ENCODE measurements around the gene FAM162A. TPM values are rescaled to one million over a fixed set of nuclear protein-coding genes. Genes with fewer than 3 reads are reported as not detected.
"Not testable (repeated sequence)": the region's sequence is repeated elsewhere in the genome, so short reads cannot be mapped to it uniquely, and the experiment has no call there.

The FAM162A gene
- total and polyA plus RNA-seq, 2 donors (not counting 3 experiments of a cell fraction or from before 2014, with no cell fraction given): 12.6 to 23.4 TPM

DNA sequence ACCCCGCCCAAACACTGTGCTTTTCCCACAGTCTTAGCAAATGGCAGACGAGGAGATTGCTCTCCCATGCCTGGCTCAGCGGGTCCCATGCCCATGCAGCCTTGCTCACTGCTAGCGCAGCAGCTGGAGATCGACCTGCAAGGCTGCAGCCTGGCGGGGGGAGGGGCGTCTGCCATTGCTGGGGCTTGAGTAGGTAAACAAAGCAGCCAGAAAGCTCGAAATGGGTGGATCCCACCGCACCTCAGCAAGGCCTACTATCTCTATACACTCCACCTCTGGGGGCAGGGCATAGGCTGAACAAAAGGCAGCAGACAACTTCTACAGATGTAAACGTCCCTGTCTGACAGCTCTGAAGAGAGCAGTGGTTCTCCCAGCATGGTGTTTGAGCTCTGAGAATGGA, 59.1 kb downstream of the FAM162A start:
- no peaks in the 10 kb centered on the region for H3K27me3 ChIP-seq (ENCODE audit: control insufficient read depth in 2 of 2, insufficient read depth in 2 of 2, low read length in 2 of 2)
- intact Hi-C loops (cut with micrococcal nuclease): no loop called here
- ChIA-PET CTCF (interaction anchor here (3.1 kb wide), 1 partner anchor 10 kb away, joined by 7 read pairs; no protein-coding TSS in a partner anchor), POLR2A (no interaction called here)
- H3K9me3 ChIP-seq (replicated peaks; ENCODE audit: control insufficient read depth, insufficient read depth, low read length): no peaks in the 10 kb centered on the region
- peaks cover 6 to 13% of the 10 kb centered on the region in 2 experiments for H3K36me3 ChIP-seq (ENCODE audit: control insufficient read depth in 2 of 2, extremely low read depth in 1 of 2, insufficient read depth in 2 of 2, low read length in 2 of 2)
- no TSS peak for BruUV-seq (replicated peaks)
- dilution Hi-C loops (cut with MboI; ENCODE audit: extremely low pct_ligation_motif_present, low sequenced_read_pairs): no loop called here
- H3K79me2 ChIP-seq (ENCODE audit: control insufficient read depth, insufficient read depth, low read length): peaks cover 5% of the 10 kb centered on the region
- H4K20me1 ChIP-seq (replicated peaks; ENCODE audit: control insufficient read depth, extremely low read depth, insufficient read depth, low read length): no peaks in the 10 kb centered on the region
- FAIRE-seq (no peak), DNase-seq (ENCODE audit: low read depth, low spot score) (no peak)
- H3K9me1 ChIP-seq (replicated peaks; ENCODE audit: control insufficient read depth, extremely low read depth, insufficient read depth, low read length): no peaks in the 10 kb centered on the region
- no peaks in the 10 kb centered on the region for H3K4me1 ChIP-seq (ENCODE audit: control insufficient read depth, extremely low read depth, insufficient read depth, low read length)
- no peak overlapping the region for H3K9ac ChIP-seq (replicated peaks; ENCODE audit: extremely low read depth, insufficient read depth, low read length)
- H3K4me2 ChIP-seq (ENCODE audit: insufficient read depth, low read length): no peak overlapping the region
- TF ChIP-seq POLR2AphosphoS5 (IDR thresholded peaks at IDR 0.05; ENCODE audit: insufficient read depth, low read depth, low read length): no peak
- TF ChIP-seq POLR2A (IDR thresholded peaks at IDR 0.05; ENCODE audit: low read depth, low read length): no peak
- TF ChIP-seq EZH2 (IDR thresholded peaks at IDR 0.05; ENCODE audit: borderline replicate concordance, low read depth, low read length, severe bottlenecking): no peak
- TF ChIP-seq FOS (IDR thresholded peaks at IDR 0.05; ENCODE audit: borderline replicate concordance, insufficient read depth, low read length): no peak
- TF ChIP-seq, protein P1, sequence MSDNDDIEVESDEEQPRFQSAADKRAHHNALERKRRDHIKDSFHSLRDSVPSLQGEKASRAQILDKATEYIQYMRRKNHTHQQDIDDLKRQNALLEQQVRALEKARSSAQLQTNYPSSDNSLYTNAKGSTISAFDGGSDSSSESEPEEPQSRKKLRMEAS (IDR thresholded peaks at IDR 0.05; ENCODE audit: insufficient read depth, insufficient read length): no peak
- TF ChIP-seq MYC (IDR thresholded peaks at IDR 0.05; ENCODE audit: low read depth, low read length): no peak
- TF ChIP-seq, protein P2, sequence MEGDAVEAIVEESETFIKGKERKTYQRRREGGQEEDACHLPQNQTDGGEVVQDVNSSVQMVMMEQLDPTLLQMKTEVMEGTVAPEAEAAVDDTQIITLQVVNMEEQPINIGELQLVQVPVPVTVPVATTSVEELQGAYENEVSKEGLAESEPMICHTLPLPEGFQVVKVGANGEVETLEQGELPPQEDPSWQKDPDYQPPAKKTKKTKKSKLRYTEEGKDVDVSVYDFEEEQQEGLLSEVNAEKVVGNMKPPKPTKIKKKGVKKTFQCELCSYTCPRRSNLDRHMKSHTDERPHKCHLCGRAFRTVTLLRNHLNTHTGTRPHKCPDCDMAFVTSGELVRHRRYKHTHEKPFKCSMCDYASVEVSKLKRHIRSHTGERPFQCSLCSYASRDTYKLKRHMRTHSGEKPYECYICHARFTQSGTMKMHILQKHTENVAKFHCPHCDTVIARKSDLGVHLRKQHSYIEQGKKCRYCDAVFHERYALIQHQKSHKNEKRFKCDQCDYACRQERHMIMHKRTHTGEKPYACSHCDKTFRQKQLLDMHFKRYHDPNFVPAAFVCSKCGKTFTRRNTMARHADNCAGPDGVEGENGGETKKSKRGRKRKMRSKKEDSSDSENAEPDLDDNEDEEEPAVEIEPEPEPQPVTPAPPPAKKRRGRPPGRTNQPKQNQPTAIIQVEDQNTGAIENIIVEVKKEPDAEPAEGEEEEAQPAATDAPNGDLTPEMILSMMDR (IDR thresholded peaks at IDR 0.05; ENCODE audit: extremely low read depth in 1 of 2, insufficient read depth in 1 of 2, low read depth in 1 of 2, low read length in 2 of 2): no peak
- TF ChIP-seq GATA2 (IDR thresholded peaks at IDR 0.05; ENCODE audit: insufficient read depth, insufficient read length, low read depth, low read length): no peak
- TF ChIP-seq JUN (IDR thresholded peaks at IDR 0.05; ENCODE audit: borderline replicate concordance, insufficient read depth, insufficient read length, low read depth): no peak
- H3K27ac ChIP-seq (ENCODE audit: insufficient read depth, low read depth, low read length): no peak overlapping the region
- H3K4me3 ChIP-seq (replicated peaks in 1 of 3; ENCODE audit: insufficient read depth in 1 of 3, low read depth in 1 of 3, low read length in 3 of 3): no peak overlapping the region
- no peak overlapping the region for H2AFZ ChIP-seq (ENCODE audit: low read depth, low read length)

DNA sequence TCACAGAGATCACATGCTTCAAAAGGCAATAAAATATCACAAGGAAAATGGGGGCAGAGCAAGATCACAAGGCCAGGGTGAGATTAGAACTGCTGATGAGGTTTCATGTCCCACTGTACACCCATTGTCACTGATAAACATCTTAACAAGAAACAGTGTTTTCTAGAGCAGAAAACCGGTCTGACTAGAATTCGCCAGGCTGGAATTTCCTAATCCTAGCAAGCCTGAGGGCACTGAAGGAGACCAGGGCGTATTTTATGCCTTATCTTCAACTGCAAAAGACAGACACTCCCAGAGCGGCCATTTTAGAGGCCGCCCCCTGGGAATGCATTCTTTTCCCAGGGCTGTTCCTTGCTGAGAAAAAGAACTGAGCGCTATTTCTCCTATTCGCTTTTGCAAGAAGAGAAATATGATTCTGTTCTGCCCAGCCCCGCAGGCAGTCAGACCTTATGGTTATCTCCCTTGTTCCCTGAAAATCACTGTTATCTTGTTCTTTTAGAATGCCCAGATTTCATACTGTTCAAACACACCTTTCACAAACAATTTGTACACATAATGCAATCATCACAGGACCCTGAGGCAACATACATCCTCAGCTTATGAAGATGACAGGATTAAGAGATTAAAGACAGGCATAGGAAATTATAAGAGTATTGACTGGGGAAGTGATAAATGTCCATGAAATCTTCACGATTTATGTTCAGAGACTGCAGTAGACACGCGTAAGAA, 59.9 kb downstream of the FAM162A start:
- H3K36me3 ChIP-seq (ENCODE audit: control insufficient read depth in 2 of 2, extremely low read depth in 1 of 2, insufficient read depth in 2 of 2, low read length in 2 of 2): peaks cover 6 to 13% of the 10 kb centered on the region in 2 experiments
- FAIRE-seq; H3K27ac ChIP-seq (ENCODE audit: insufficient read depth, low read depth, low read length); H3K9ac ChIP-seq (replicated peaks; ENCODE audit: extremely low read depth, insufficient read depth, low read length); POLR2A ChIA-PET; intact Hi-C loops (cut with micrococcal nuclease); H3K79me2 ChIP-seq (ENCODE audit: control insufficient read depth, insufficient read depth, low read length); H3K9me3 ChIP-seq (replicated peaks; ENCODE audit: control insufficient read depth, insufficient read depth, low read length); BruUV-seq (replicated peaks); H2AFZ ChIP-seq (ENCODE audit: low read depth, low read length); H3K4me1 ChIP-seq (ENCODE audit: control insufficient read depth, extremely low read depth, insufficient read depth, low read length); DNase-seq (ENCODE audit: low read depth, low spot score); H4K20me1 ChIP-seq (replicated peaks; ENCODE audit: control insufficient read depth, extremely low read depth, insufficient read depth, low read length); H3K4me2 ChIP-seq (ENCODE audit: insufficient read depth, low read length); H3K9me1 ChIP-seq (replicated peaks; ENCODE audit: control insufficient read depth, extremely low read depth, insufficient read depth, low read length); CTCF ChIA-PET; dilution Hi-C loops (cut with MboI; ENCODE audit: extremely low pct_ligation_motif_present, low sequenced_read_pairs); H3K4me3 ChIP-seq (replicated peaks in 1 of 3; ENCODE audit: insufficient read depth in 1 of 3, low read depth in 1 of 3, low read length in 3 of 3); H3K27me3 ChIP-seq (ENCODE audit: control insufficient read depth in 2 of 2, insufficient read depth in 2 of 2, low read length in 2 of 2): not testable (repeated sequence)

Data from endothelial cell of umbilical vein (primary cell).